MM.1S (cell line): Measurements from ENCODE around the gene PDPK1.
"Not testable (repeated sequence)": the region's sequence is repeated elsewhere in the genome, so short reads cannot be mapped to it uniquely, and the experiment has no call there.

Experiments
- EZH2 ChIP-seq: fragments of 300-600 bp; sonication (generic); optimal IDR thresholded peaks from 2 replicates; pipeline ENCODE3; 2017; ENCODE audit warnings: low read depth, mild to moderate bottlenecking, antibody characterized with exemption, low read length, mixed read lengths
- EZH2phosphoT487 ChIP-seq: fragments of 300-600 bp; sonication (generic); IDR thresholded peaks from 2 replicates; pipeline ENCODE4 v1.6.1; 2018; ENCODE audit warnings: antibody characterized with exemption, low read length
- TF ChIP-seq, protein P1 (sequence below): fragments of 300-600 bp; sonication (generic); IDR thresholded peaks from 2 replicates; pipeline ENCODE4 v1.5.1; 2016; ENCODE audit warnings: antibody characterized with exemption, low read length, mixed read lengths

DNA sequence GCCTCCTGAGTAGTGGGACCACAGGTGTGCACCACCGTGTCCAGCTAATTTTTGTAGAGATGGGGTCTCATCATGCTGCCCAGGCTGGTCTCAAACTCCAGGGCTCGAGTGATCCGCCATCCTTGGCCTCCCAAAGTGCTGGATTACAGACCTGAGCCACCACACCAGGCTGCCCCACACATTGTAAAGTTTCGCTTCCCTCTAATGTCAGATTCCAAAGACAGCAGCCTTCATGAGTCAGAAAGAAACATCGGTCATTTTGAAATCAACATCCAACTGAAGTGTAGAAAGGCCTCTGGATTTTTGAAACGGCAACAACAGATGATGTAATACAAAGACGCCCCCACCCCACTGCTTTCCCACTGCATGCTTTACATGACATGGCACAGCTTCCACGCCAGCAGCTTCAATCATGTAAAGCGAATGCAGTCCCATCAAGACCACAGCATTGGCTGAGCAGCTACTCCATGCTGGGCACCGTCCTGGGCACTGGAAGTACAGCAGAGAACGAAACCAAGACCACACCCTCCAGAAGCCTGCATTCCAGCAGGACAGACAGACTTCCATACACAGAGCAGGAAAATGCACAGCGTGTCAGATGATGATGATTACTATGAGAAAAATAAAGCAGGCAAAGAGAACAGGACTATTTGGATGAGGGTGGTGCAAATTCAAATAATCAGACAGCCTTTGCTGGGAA lies 107.1 kb downstream of the PDPK1 start:
- TF ChIP-seq, protein P1, sequence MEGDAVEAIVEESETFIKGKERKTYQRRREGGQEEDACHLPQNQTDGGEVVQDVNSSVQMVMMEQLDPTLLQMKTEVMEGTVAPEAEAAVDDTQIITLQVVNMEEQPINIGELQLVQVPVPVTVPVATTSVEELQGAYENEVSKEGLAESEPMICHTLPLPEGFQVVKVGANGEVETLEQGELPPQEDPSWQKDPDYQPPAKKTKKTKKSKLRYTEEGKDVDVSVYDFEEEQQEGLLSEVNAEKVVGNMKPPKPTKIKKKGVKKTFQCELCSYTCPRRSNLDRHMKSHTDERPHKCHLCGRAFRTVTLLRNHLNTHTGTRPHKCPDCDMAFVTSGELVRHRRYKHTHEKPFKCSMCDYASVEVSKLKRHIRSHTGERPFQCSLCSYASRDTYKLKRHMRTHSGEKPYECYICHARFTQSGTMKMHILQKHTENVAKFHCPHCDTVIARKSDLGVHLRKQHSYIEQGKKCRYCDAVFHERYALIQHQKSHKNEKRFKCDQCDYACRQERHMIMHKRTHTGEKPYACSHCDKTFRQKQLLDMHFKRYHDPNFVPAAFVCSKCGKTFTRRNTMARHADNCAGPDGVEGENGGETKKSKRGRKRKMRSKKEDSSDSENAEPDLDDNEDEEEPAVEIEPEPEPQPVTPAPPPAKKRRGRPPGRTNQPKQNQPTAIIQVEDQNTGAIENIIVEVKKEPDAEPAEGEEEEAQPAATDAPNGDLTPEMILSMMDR: not testable (repeated sequence)
- TF ChIP-seq EZH2, EZH2phosphoT487: not testable (repeated sequence)
